AG04450 (cell line): Measurements from ENCODE around the gene WNT7A. TPM values are rescaled to one million over a fixed set of nuclear protein-coding genes. Genes with fewer than 3 reads are reported as not detected.
"Not testable (repeated sequence)": the region's sequence is repeated elsewhere in the genome, so short reads cannot be mapped to it uniquely, and the experiment has no call there.

Source experiments
- CTCF ChIA-PET: fragments of 300-600, 350-600 bp; formaldehyde crosslinking; extraction: SDS; loops from one replicate; lab custom pipeline; 2022; ENCODE audit warnings: antibody characterized with exemption, inconsistent platforms; lab: Charles Lee
- POLR2A ChIA-PET: fragments of 350-600 bp; formaldehyde crosslinking; extraction: SDS; loops from one replicate; lab custom pipeline; 2021; ENCODE audit warnings: antibody characterized with exemption, inconsistent platforms; lab: Yijun Ruan, JAX
- DNase-seq: peaks from one replicate; pipeline ENCODE4 v3.0.0-alpha.2; 2011; ENCODE audit warnings: low read depth, low spot score
- H3K27ac ChIP-seq: one replicate; pipeline ENCODE4 v1.5.1; 2012; ENCODE audit warnings: low read depth, low read length, control low read depth
- H3K27me3 ChIP-seq: one replicate; pipeline ENCODE4 v1.6.0; 2012; ENCODE audit warnings: low read length; ENCODE audit not compliant: control insufficient read depth, insufficient read depth
- H3K4me3 ChIP-seq: 2 replicates; pipeline ENCODE4 v1.5.1; 2011; ENCODE audit warnings: mild to moderate bottlenecking, low read depth, low read length, control low read depth
- H3K9me3 ChIP-seq: 2 replicates; pipeline ENCODE4 v1.5.1; 2012; ENCODE audit warnings: low read length; ENCODE audit not compliant: control insufficient read depth, insufficient read depth
- CTCF ChIP-seq: IDR thresholded peaks from 2 replicates; pipeline ENCODE4 v1.5.1; 2011; ENCODE audit warnings: low read depth, low read length, control low read depth, inconsistent platforms
- polyA plus RNA-seq: library from polyadenylated mRNA; depleted of rRNA; stranded (reverse); fragments of >200 nt; gene quantifications from 2 replicates; pipeline ENCODE4 v1.2.3, GENCODE V29; 2011

WNT7A gene
- polyA plus RNA-seq, 1 experiment: not detected

GRCh38 chr3:13860001-13860400, 19.9 kb downstream of the WNT7A start:
- no peak for TF ChIP-seq CTCF
- POLR2A ChIA-PET: no interaction called here
- CTCF ChIA-PET: no interaction called here
- Histone ChIP-seq H3K27ac (no peak overlapping the region), H3K9me3 (no peaks in the 10 kb centered on the region), H3K4me3 (no peak overlapping the region), H3K27me3 (no peaks in the 10 kb centered on the region)
- no peak for DNase-seq

- Histone ChIP-seq H3K27ac (no peak overlapping the region), H3K4me3 (no peak overlapping the region), H3K27me3 (no peaks in the 10 kb centered on the region), H3K9me3 (peaks cover 4% of the 10 kb centered on the region; the same call in 1 of the 2 replicates)
- CTCF ChIA-PET: no interaction called here
- DNase-seq: no peak
- POLR2A ChIA-PET: no interaction called here
- no peak for TF ChIP-seq CTCF
These were observed 20.9 kb downstream of the WNT7A start for GRCh38 chr3:13858768-13859520.

- POLR2A ChIA-PET: no interaction called here
- no peak for TF ChIP-seq CTCF
- no peaks in the 10 kb centered on the region for H3K27me3 ChIP-seq
- peaks cover 4% of the 10 kb centered on the region; the same call in 1 of the 2 replicates for H3K9me3 ChIP-seq
- no peak for DNase-seq
- CTCF ChIA-PET: no interaction called here
- no peak overlapping the region for H3K4me3 ChIP-seq
- H3K27ac ChIP-seq: no peak overlapping the region
These were observed 22.0 kb downstream of the WNT7A start for GRCh38 chr3:13857702-13858380.

DNA sequence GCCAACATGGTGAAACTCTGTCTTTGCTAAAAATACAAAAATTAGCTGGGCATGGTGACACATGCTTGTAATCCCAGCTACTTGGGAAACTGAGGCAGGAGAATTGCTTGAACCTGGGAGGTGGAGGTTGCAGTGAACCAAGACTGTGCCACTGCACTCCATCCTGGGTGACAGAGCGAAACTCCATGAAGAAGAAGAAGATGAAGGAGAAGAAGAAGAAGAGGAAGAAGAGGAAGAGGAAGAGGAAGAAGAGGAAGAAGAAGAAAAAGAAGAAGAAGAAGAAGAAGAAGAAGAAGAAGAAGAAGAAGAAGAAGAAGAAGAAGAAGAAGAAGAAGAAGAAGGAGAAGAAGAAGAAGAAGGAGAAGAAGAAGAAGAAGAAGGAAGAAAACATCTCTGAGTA, 23.2 kb downstream of the WNT7A start:
- H3K4me3 ChIP-seq, H3K9me3 ChIP-seq, H3K27me3 ChIP-seq, H3K27ac ChIP-seq, DNase-seq, POLR2A ChIA-PET, CTCF ChIA-PET: not testable (repeated sequence)

DNA sequence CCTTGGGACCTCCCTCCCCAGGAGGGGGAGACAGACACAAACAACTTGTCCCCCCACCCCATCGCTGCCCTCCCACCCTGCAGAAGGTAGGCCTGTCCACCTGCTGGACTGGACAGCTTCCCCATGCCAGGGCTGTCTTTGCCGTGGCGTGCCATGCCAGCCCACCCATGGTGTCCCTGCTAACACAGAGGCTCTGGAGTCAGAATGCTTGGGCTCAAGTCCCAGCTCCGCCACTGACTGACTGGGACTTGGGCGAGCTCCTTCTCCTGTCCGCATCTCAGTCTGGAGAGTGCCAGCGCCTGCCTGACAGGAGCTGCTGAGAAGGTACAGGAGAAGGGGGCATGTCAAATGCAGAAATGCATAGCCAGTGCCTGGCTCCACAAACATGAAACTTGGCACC, 23.9 kb downstream of the WNT7A start:
- no peak overlapping the region for H3K4me3 ChIP-seq
- ChIA-PET POLR2A (no interaction called here), CTCF (no interaction called here)
- H3K27ac ChIP-seq: no peak overlapping the region
- DNase-seq: no peak
- H3K27me3 ChIP-seq: no peaks in the 10 kb centered on the region
- H3K9me3 ChIP-seq: peaks cover 6% of the 10 kb centered on the region; the same call in 1 of the 2 replicates
- no peak for TF ChIP-seq CTCF
